Stimulated activated CD4-positive, alpha-beta T cell treated with anti-CD3 and anti-CD28 coated beads, Interleukin-1b, Interleukin-23, amount 100 ng/mL, for 1 hour (primary cell): ENCODE data around the gene CAMSAP3.

Experiments used
- DNase-seq, 2 donors: peaks; one replicate each; pipeline ENCODE4 v3.0.0-alpha.2; 2020; ENCODE audit warnings: low read depth in 2 of 2

CAMSAP3 gene

GRCh38 chr19:7650148-7650547 is 54.5 kb downstream of the CAMSAP3 start:
- DNase-seq: no peak

- DNase-seq: peak; percentile 70 to 80
These were observed 56.5 kb downstream of the CAMSAP3 start for GRCh38 chr19:7652061-7652641.

DNA sequence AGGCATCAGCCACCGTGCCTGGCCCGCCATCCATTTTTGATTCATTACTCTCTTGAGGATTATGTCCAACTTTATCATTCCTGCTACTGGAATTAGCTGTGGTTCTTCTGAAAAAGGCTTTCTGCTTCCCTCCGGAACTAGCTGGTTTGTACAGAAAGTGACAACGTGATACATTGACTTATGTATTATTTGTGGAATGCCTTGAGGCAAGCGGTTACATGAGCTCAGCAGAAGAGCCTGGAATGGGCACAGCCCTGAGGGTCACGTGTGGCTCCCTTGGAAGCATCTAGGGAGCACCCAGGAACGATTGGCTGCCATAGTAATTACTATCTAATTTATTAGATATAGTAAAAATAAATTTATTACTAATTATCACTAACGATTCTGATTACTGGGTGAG is 58.7 kb downstream of the CAMSAP3 start:
- no peak for DNase-seq

DNA sequence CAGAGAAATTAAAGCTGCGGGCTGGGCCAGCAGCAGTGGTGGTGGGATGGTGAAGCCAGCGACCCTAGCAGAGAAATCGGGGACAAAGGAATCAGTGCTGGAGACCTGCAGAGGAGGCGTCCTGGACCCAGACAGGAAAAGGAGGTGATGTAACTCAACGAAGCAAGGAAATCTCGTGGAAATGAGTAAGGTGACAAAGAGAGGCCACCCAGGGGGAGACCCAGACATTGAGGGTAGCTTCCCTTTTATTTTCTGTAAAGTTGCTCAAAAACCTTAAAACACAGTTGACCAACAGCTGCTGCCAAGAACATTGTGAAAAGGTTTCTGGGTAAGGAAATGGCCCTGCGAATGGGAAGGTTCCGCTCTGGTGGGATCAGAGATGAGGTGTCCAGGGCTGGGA is 59.9 kb downstream of the CAMSAP3 start:
- no peak for DNase-seq

GRCh38 chr19:7657131-7657751 is 61.6 kb downstream of the CAMSAP3 start:
- no peak for DNase-seq

GRCh38 chr19:7658219-7658686 is 62.6 kb downstream of the CAMSAP3 start:
- no peak for DNase-seq

DNA sequence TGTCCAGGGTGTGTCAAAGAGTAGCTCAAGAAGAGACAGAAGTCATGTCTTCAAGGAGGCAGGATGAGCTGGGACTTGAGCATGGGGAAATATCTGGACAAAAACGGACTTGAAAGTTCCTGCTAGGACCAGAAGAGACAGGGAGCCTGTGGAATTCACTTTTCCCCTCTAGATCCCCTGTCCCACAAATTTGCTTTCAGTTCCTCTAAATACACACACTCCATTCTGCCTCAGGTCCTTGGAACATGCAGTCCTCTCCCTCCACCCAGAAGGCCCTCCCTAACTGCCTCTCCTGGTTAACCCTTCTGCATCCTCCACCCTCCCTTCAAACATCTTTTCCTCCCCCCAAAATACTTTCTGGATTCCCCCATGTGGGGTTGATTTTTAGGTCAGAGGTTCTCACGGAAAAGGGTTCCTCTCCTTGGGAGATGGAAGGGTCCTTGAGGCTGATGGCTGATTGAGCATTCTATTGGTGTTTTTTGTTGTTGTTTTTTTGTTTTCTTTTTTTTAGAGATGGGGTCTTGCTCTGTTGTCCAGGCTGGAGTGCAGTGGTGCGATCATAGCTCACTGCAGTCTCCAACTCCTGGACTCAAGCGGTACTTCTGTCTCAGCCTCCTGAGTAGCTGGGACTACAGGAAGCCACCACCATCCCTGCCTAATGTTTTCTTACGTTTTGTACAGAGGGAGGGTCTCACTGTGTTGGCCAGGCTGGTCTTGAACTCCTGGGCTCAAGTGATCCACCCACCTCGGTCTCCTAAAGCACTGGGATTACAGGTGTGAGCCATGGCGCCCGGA is 66.3 kb downstream of the CAMSAP3 start:
- DNase-seq: no peak

DNA sequence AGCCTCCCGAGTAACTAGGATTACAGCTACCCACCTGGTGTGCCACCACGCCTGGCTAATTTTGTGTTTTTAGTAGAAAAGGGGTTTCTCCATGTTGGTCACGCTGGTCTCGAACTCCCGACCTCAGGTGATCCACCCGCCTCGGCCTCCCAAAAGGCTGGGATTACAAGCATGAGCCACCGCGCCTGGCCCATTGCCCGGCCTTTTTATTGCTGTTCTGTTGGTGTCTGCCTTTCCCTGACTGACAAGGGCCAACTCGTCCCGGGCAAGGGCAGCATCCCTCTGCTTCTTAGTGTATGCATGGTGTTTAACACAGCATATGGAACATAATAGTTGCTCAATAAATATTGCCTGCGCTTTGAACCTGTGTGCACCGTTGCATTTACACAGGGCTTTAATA is 67.0 kb downstream of the CAMSAP3 start:
- no peak for DNase-seq

DNA sequence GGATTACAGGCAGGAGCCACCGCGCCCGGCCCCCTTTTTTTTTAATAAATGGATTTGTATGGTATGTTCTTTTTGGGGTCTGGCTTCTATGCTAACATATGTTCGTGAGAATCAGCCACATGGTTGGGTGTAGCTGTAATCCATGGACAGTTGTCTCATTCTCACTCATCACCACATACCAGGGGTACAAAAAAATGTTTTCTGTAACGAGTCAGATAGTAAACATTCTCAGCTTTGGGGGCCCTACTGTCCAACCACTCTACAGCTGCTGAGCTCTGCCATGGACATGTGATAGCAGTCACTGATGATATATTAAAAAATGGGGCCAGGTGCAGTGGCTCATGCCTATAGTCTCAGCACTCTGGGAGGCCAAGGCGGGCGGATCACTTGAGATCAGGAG is 68.0 kb downstream of the CAMSAP3 start:
- no peak for DNase-seq

- DNase-seq: no peak
These were observed 69.4 kb downstream of the CAMSAP3 start for GRCh38 chr19:7665076-7665475.
